Common myeloid progenitor, CD34-positive (primary cell): Measurements from ENCODE around the gene GREM1. TPM values are rescaled to one million over a fixed set of nuclear protein-coding genes. Genes with fewer than 3 reads are reported as not detected.
A peak's percentile ranks its signal among the peaks of the same experiment; 100 is the strongest.

ENCODE experiments used
- CTCF ChIA-PET: fragments of 350-600 bp; sonication (Branson Sonifier 250); formaldehyde crosslinking; loops from one replicate; lab custom pipeline; 2021; ENCODE audit warnings: antibody characterized with exemption; lab: Charles Lee
- POLR2A ChIA-PET: fragments of 350-600 bp; sonication (Branson Sonifier 250); formaldehyde crosslinking; loops from one replicate; lab custom pipeline; 2021; ENCODE audit warnings: antibody characterized with exemption; lab: Charles Lee
- DNase-seq, 3 donors: peaks; one replicate each; pipeline versions ENCODE4 v3.0.0 to v3.0.0-alpha.2; 2013
- H3K27ac ChIP-seq, 2 experiments: 1 replicate in 1 of 2; 2 replicates in 1 of 2; pipeline ENCODE4 v1.7.0; 2013; ENCODE audit warnings: inconsistent platforms in 2 of 2, low read length in 2 of 2, mild to moderate bottlenecking in 2 of 2, low read depth in 1 of 2, moderate library complexity in 1 of 2; ENCODE audit not compliant: severe bottlenecking in 2 of 2, insufficient read depth in 1 of 2, poor library complexity in 1 of 2
- H3K27me3 ChIP-seq, 5 experiments: replicated peaks in 2 of 5; 1 replicate in 3 of 5; 2 replicates in 2 of 5; pipeline versions ENCODE4 v1.6.1 to v1.7.0; 2013; ENCODE audit warnings: low read length in 4 of 5, mild to moderate bottlenecking in 2 of 5, moderate library complexity in 2 of 5, inconsistent platforms in 1 of 5; ENCODE audit not compliant: insufficient read depth in 5 of 5, control insufficient read depth in 4 of 5
- H3K36me3 ChIP-seq, 4 experiments: 1 replicate in 2 of 4; 2 replicates in 2 of 4; pipeline versions ENCODE4 v1.6.1 to v1.7.0; 2013; ENCODE audit warnings: low read length in 3 of 4, control low read depth in 1 of 4, mild to moderate bottlenecking in 1 of 4; ENCODE audit not compliant: control insufficient read depth in 4 of 4, insufficient read depth in 4 of 4
- H3K4me1 ChIP-seq, 4 experiments: 1 replicate in 3 of 4; 2 replicates in 1 of 4; pipeline versions ENCODE4 v1.6.1 to v1.7.1; 2013; ENCODE audit warnings: low read length in 3 of 4, mild to moderate bottlenecking in 3 of 4, control low read depth in 1 of 4, inconsistent platforms in 1 of 4, moderate library complexity in 1 of 4; ENCODE audit not compliant: control insufficient read depth in 4 of 4, insufficient read depth in 4 of 4; ENCODE audit errors: control extremely low read depth in 1 of 4
- H3K4me3 ChIP-seq, 7 experiments: 1 replicate in 4 of 7; 2 replicates in 3 of 7; pipeline versions ENCODE4 v1.5.1 to v1.7.0; 2013; ENCODE audit warnings: mild to moderate bottlenecking in 7 of 7, low read length in 6 of 7, moderate library complexity in 6 of 7, inconsistent platforms in 2 of 7, low read depth in 2 of 7, control low read depth in 1 of 7; ENCODE audit not compliant: insufficient read depth in 4 of 7, control insufficient read depth in 1 of 7; ENCODE audit errors: extremely low read depth in 1 of 7
- H3K9me3 ChIP-seq, 5 experiments: 1 replicate in 4 of 5; 2 replicates in 1 of 5; pipeline versions ENCODE4 v1.6.1 to v1.7.1; 2013; ENCODE audit warnings: low read length in 4 of 5, mild to moderate bottlenecking in 2 of 5, inconsistent platforms in 1 of 5, low read depth in 1 of 5, moderate library complexity in 1 of 5; ENCODE audit not compliant: control insufficient read depth in 4 of 5, insufficient read depth in 2 of 5; ENCODE audit errors: control extremely low read depth in 1 of 5
- WGBS: methylation state at CpG from one replicate; pipeline ENCODE4 v1.1.5; 2013; ENCODE audit not compliant: insufficient coverage; 5-methylcytosine and 5-hydroxymethylcytosine counted together
- polyA plus RNA-seq: library from polyadenylated mRNA; unstranded; fragments of 120-200 nt; gene quantifications from one replicate; pipeline ENCODE4 v1.2.1, GENCODE V29; 2013

The GREM1 gene
- 0.01 TPM for polyA plus RNA-seq

DNA sequence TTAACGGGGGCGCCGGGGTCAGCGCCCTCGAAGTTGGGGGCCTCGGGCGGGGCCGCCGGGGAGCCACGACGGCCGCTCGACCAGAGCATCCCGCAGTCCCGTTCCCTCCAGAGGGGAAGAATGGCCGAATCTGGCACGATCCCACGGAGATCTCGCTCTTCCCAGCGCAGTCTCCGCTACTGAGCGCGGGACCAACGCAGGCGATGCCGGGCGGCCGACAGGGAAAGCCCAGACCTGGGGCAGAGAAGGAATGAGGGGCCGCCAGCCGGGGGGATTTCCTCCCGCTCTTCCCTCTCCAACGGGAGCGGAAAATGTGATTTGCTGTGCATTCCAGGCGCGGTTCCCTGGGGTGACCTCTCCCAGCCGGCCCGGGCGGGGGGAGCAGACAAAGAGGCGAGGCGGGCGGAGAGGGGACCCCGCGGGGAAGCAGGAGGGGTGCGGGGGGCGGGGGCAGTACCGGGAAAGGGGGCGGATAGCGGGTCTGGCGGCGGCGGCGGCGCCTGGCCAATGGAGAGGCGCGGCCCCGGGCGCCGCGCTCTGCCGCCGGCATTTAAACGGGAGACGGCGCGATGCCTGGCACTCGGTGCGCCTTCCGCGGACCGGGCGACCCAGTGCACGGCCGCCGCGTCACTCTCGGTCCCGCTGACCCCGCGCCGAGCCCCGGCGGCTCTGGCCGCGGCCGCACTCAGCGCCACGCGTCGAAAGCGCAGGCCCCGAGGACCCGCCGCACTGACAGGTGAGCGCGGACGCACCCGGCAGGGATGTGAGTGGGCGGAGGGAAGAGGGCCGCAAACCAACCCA, at the start of gene GREM1:
Gene GREM1, plus strand, starts transcription at position 579 of the 801 bp plus-strand sequence. CDS start 12,687 bp downstream, outside the sequence.
- no peaks in the 10 kb centered on the region for H3K36me3 ChIP-seq
- H3K9me3 ChIP-seq = no peaks in the 10 kb centered on the region
- peaks cover 5 to 32% (median 27%) of the 10 kb centered on the region in 4 experiments for H3K4me1 ChIP-seq
- ChIA-PET CTCF (no interaction called here), POLR2A (no interaction called here)
- peaks cover 27 to 88% (median 50%) of the 10 kb centered on the region in 5 experiments for H3K27me3 ChIP-seq
- DNase-seq = peak in 1 of 3 donors; percentile 28
- 2% methylated on average over 68 of the region's 99 CpGs for WGBS
- peak within 1 kb of the TSS in 6 of 7 experiments; percentile 30 to 68 (median 54) for H3K4me3 ChIP-seq
- H3K27ac ChIP-seq = no peak within 1 kb of the TSS

DNA sequence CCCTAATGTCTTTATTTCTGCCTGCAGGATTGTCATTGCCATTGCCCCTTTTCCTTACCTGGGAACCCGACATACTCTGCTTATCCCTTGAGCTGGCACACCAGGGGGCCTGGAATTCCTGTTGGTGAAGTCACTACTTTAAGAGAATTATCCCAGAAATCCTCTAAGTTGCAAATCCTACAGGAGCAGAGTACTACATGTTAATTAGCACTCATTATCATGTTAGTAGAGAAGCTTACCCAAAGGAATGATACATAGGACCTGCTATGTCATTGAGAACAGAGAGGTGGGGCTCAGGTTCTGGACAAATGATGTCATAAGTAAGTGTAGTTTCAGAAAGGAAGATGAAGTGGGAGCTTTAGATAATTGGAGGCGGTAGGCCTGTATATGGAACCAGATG, 48.9 kb upstream of the GREM1 start:
- Histone ChIP-seq H3K9me3 (no peaks in the 10 kb centered on the region), H3K4me3 (no peak overlapping the region), H3K27ac (no peak overlapping the region), H3K27me3 (no peaks in the 10 kb centered on the region), H3K36me3 (no peaks in the 10 kb centered on the region), H3K4me1 (no peaks in the 10 kb centered on the region)
- 100% methylated on average over 1 of the region's 2 CpGs for WGBS
- DNase-seq = no peak
- ChIA-PET CTCF (interaction anchor here (1.1 to 1.7 kb wide), 4 partner anchors 19 to 325 kb away, joined by 3 to 5 read pairs (median 4); no protein-coding TSS in a partner anchor), POLR2A (interaction anchor here (0.6 kb wide), 1 partner anchor 253 kb away, joined by 3 read pairs; no protein-coding TSS in a partner anchor)

DNA sequence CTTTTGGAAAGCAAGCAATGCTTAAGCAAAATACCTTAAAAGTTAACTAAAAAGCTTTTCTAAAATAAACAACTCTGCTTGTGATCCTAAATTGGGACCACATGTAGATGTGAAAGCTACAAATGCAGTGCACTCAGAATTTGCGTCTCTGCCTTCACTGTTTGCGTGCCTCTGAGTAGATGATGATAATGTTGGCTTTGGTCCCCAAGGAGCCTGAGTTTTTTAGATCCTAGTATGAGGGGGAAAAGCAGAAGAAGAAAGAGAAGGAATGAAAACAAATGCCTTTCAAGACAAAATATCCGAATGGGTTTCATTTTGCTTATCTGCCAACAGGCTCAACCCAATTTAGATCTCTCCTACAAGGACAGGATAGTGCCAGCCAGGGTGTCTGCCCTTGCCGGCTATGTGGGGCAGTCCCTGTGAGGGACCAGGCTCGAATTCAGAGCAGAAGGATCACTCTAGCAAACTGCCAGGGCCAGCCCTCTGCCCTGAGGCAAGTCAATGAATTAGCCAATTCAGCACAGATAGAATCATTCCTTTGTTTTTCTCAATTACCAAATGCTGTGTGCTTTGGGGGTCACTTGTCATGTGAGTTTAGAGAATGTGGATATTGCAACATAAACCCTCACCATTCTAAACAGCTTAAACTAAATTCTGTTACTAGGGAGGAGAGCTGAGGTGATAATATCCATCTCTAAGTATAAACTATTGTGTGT, 47.8 kb upstream of the GREM1 start:
- POLR2A ChIA-PET = no interaction called here
- no peak overlapping the region for H3K27ac ChIP-seq
- CTCF ChIA-PET = interaction anchor here (1.7 kb wide), 1 partner anchor 217 kb away, joined by 3 read pairs; no protein-coding TSS in a partner anchor
- no peaks in the 10 kb centered on the region for H3K27me3 ChIP-seq
- H3K4me3 ChIP-seq = no peak overlapping the region
- no peaks in the 10 kb centered on the region for H3K36me3 ChIP-seq
- DNase-seq = no peak
- no peaks in the 10 kb centered on the region for H3K9me3 ChIP-seq
- no peaks in the 10 kb centered on the region for H3K4me1 ChIP-seq
- whole genome bisulfite sequencing = 86% methylated on average over 2 of the region's 5 CpGs

DNA sequence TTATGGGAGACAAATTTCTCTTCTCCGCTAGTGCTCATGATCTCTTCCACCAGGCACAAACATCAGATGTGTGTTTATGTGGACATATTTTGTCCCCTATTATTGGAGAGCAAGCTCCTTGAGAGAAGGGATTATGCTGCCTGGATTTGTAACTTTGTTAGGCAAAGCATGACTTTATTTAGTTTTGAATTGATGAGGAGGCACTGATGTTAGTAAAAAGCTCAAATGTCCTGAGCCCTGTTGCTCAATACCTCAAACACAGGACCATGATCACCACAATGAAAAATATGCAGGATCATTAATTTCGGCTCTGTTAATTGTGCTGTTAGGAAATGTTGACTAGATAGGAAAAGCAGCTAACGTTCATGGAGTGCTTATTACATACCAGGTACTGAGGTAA, 47.2 kb upstream of the GREM1 start:
- no peaks in the 10 kb centered on the region for H3K36me3 ChIP-seq
- no peak overlapping the region for H3K27ac ChIP-seq
- ChIA-PET POLR2A (no interaction called here), CTCF (interaction anchor here (1.0 kb wide), 1 partner anchor 8 kb away, joined by 3 read pairs; no protein-coding TSS in a partner anchor)
- WGBS = 90% methylated on average over 2 of the region's 3 CpGs
- no peak for DNase-seq
- no peaks in the 10 kb centered on the region for H3K27me3 ChIP-seq
- no peak overlapping the region for H3K4me3 ChIP-seq
- H3K9me3 ChIP-seq = no peaks in the 10 kb centered on the region
- H3K4me1 ChIP-seq = no peaks in the 10 kb centered on the region

DNA sequence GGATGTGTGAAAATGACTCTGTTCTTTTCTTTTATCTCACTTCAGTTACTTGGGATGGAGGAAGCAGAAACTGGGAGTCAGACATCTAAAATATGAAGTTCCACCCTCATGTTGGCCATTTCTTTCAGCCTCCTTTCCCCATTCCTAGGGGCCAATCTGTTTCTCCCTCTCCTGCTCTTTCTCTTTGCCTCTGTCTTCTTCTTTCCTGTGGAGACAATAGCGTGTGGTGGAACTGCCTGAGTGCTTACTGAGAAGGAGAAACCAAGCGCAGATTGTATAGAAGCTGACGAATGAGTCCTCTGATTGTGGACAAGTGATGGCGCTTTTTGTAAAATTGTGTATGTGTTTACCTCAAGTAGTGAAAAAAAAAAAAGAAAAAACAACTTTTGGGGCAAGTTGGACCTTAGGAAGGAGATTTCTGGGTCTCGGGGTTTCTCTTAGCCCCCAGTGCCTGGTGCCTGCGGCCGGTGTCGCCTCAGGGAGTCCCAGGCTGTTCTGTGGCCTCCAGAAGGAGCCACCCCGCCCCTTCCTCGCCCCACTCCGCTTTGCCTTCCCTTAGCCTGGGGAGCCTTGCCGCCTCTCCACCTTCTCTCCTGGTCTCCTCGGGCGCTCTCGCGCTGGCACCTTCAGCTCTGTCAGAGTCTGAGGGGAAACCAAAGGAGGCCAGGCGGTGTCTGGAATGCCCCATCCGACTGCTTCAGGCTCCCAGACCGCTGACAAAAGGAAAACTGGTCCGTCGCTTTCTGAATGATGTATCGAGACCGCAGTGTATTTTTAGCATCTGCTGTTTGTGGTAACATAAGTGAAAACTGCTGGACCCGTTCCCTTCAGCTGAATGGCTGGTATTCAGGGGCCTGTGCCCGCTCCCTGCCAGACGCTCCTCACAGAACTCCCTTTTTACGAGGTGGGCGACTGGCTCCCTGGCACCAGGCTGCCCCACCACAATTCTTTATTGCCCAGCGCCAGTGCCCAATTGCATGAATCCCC, 46.2 kb upstream of the GREM1 start:
- Histone ChIP-seq H3K27me3 (no peaks in the 10 kb centered on the region), H3K9me3 (no peaks in the 10 kb centered on the region), H3K4me3 (no peak overlapping the region), H3K36me3 (no peaks in the 10 kb centered on the region), H3K4me1 (no peaks in the 10 kb centered on the region), H3K27ac (no peak overlapping the region)
- WGBS = 94% methylated on average over 28 of the region's 29 CpGs
- no peak for DNase-seq
- ChIA-PET POLR2A (no interaction called here), CTCF (interaction anchor here (1.0 kb wide), 1 partner anchor 9 kb away, joined by 3 read pairs; no protein-coding TSS in a partner anchor)

DNA sequence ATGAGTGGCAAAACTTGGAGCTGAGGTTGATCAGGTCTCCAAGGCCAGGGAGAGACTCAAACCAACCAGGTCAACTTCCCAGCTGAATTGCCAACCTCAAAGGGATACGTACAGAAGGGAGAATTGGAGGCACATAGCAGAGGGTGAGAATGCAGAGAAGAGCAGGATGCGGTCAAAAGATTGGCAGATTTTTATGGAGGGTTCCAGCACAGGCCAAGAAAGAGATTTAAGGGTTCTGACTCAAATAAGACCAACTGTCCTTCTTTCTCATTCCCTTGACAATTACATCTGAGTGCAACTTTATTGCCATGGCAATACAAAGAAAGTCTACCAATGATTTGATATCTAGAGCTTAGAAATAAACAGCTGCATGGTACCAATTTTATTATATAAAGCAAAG, 43.1 kb upstream of the GREM1 start:
- no peaks in the 10 kb centered on the region for H3K4me1 ChIP-seq
- CTCF ChIA-PET = interaction anchor here (0.7 to 1.5 kb wide), 3 partner anchors 13 to 319 kb away, joined by 3 read pairs; no protein-coding TSS in a partner anchor
- H3K4me3 ChIP-seq = no peak overlapping the region
- DNase-seq = no peak
- no peaks in the 10 kb centered on the region for H3K9me3 ChIP-seq
- H3K27me3 ChIP-seq = peaks cover 0 to 2% (median 0%) of the 10 kb centered on the region in 5 experiments
- 100% methylated on average over 2 of the region's 2 CpGs for WGBS
- no peak overlapping the region for H3K27ac ChIP-seq
- POLR2A ChIA-PET = no interaction called here
- no peaks in the 10 kb centered on the region for H3K36me3 ChIP-seq
